Measurements from ENCODE around the gene ASCC1. TPM values are rescaled to one million over a fixed set of nuclear protein-coding genes. Genes with fewer than 3 reads are reported as not detected.
"Not testable (repeated sequence)": the region's sequence is repeated elsewhere in the genome, so short reads cannot be mapped to it uniquely, and the experiment has no call there.

Gene ASCC1
- total RNA-seq, 8 experiments from 2014 or later, result 28.1 to 51.0 (median 37.3) TPM

DNA sequence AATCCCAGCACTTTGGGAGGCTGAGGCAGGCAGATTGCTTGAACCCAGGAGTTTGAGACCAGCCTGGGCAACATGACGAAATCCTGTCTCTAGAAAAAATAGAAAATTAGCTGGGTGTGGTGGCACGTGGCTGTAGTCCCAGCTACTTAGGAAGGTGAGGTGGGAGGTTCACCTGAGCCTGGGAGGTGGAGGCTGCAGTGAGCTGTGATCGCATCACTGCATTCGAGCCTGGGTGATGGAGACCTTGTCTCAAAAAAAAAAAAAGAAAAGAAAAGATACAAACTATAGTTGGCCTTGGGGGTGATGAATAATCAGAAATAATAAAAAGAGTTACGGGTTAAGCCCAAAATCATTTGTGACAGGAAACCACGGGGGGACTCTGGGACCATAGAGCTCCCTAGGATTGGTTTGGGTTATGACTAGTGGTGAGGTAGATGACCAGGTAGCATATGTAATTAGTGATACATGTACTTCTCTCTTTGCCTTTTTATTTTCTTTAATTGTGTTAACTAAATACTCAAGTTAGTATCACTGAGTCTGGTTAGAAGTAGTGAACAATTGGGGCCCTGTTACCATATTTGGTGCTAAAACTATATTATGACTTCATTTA, 10.4 kb upstream of the ASCC1 start:
- H3K27ac ChIP-seq, result no peak overlapping the region
- in situ Hi-C loops (cut with MboI; ENCODE audit: low pct_unique_long_range_greater_than_20kb in 2 of 9, low sequenced_read_pairs in 9 of 9, unreplicated experiment in 9 of 9), result loop anchor here in 1 of 9 experiments (25.0 kb wide), 1 partner anchor 111 kb away; no protein-coding TSS in a partner anchor
- ATAC-seq (replicated peaks in 6 of 8), result no peak
- no peak overlapping the region for H3K4me3 ChIP-seq
- peaks cover 6 to 21% of the 10 kb centered on the region in 2 donors for H3K4me1 ChIP-seq (replicated peaks in 1 of 2)
- WGBS, 10 experiments, result 82 to 100% (median 90%) methylated on average over 2 to 6 of the region's 6 CpGs; no CpG with 5 or more reads in 1 of the 10 experiments

DNA sequence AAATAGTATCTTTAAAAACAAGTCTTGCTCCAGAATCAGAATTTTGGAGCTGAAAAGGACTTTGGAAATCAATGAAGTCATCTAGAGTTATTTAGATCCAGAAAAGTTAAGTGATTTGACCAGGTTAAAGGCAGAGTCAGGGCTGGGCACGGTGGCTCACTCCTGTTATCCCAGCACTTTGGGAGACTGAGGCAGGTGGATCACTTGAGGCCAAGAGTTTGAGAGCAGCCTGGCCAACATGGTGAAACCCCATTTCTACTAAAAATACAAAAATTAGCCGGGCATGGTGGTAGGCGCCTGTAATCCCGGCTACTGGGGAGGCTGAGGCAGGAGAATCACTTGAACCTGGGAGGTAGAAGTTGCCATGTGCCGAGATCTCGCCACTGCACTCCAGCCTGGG, 8.1 kb upstream of the ASCC1 start:
- ATAC-seq (replicated peaks in 6 of 8); H3K27ac ChIP-seq; H3K4me3 ChIP-seq; in situ Hi-C loops (cut with MboI; ENCODE audit: low pct_unique_long_range_greater_than_20kb in 2 of 9, low sequenced_read_pairs in 9 of 9, unreplicated experiment in 9 of 9): not testable (repeated sequence)
- WGBS, 10 experiments, result 73 to 100% (median 82%) methylated on average over 1 to 6 of the region's 6 CpGs; no CpG with 5 or more reads in 2 of the 10 experiments
- H3K4me1 ChIP-seq (replicated peaks in 1 of 2), result peaks cover 6 to 16% of the 10 kb centered on the region in 2 donors

- in situ Hi-C loops (cut with MboI; ENCODE audit: low pct_unique_long_range_greater_than_20kb in 2 of 9, low sequenced_read_pairs in 9 of 9, unreplicated experiment in 9 of 9), result no loop called here
- Histone ChIP-seq H3K27ac (no peak overlapping the region), H3K4me3 (no peak overlapping the region), H3K4me1 (replicated peaks in 1 of 2) (peaks cover 6 to 12% of the 10 kb centered on the region in 2 donors)
- no peak for ATAC-seq (replicated peaks in 6 of 8)
- WGBS, 10 experiments, result 14 to 100% (median 60%) methylated on average over 1 of the region's 1 CpG; no CpG with 5 or more reads in 5 of the 10 experiments
Observed at GRCh38 chr10:72223743-72224101, 7.6 kb upstream of the ASCC1 start.

DNA sequence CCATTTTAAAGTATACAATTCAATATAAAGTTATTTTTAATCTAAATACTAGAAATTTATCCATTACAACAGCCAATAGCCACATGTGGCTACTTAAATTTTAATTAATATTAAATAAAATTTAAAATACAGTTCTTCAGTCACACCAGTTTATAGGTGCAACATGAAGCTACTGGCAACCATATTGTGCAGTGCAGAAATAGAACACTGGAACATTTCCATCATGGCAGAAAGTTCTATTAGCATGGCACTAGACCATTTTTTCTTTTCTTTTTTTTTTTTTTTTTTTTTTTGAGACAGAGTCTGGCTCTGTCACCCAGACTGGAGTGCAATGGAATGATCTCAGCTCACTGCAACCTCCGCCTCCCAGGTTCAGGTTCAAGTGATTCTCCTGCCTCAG, 5.2 kb upstream of the ASCC1 start:
- Histone ChIP-seq H3K4me1 (replicated peaks in 1 of 2) (peaks cover 12 to 14% of the 10 kb centered on the region in 2 donors), H3K27ac (no peak overlapping the region), H3K4me3 (no peak overlapping the region)
- no peak for ATAC-seq (replicated peaks in 6 of 8)
- in situ Hi-C loops (cut with MboI; ENCODE audit: low pct_unique_long_range_greater_than_20kb in 2 of 9, low sequenced_read_pairs in 9 of 9, unreplicated experiment in 9 of 9), result no loop called here
- WGBS, 10 experiments, result 86 to 100% (median 100%) methylated on average over 1 of the region's 1 CpG; no CpG with 5 or more reads in 6 of the 10 experiments

DNA sequence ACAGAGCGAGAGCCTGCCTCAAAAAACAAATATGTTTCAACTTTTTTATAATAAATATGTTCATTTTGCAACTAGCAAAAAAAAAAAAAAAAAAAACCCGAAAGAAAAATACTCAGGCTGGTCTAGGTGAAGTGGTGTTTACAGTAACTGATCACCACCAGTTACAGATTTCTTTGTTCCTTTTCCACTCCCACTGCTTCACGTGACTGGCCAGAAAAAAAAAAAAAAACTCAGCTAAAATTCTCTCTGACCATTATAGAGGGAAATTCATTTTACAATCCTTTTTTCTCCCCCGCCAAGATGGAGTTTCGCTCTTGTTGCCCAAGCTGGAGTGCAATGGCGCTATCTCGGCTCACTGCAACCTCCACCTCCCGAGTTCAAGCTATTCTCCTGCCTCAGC, 4.6 kb upstream of the ASCC1 start:
- in situ Hi-C loops (cut with MboI; ENCODE audit: low pct_unique_long_range_greater_than_20kb in 2 of 9, low sequenced_read_pairs in 9 of 9, unreplicated experiment in 9 of 9), result no loop called here

DNA sequence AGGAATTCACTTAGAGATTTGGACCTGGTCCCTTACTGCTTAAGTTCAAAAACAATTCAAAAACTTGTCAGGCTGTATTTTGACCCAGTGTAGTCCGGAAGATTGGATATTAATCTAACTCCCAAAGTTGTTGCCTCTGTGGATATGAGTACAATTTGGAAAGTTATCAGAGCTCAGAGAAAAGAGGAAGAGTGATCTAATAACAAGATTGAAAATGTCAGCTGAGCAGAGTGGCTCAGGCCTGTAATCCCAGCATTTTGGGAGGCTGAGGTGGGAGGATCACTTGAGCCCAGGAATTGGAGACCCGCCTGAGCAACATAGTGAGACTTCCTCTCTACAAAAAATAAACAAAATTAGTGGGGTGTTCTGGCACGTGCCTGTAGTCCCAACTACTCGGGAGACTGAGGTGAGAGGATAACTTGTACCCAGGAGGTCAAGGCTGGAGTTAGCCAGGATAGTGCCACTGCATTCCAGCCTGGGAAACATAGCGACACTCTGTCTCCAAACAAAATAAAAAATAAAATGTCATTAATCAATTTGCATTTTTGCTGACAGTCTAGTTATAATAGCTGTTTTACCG, 3.2 kb upstream of the ASCC1 start:
- H3K4me1 ChIP-seq (replicated peaks in 1 of 2), result peaks cover 20 to 23% of the 10 kb centered on the region in 2 donors
- in situ Hi-C loops (cut with MboI; ENCODE audit: low pct_unique_long_range_greater_than_20kb in 2 of 9, low sequenced_read_pairs in 9 of 9, unreplicated experiment in 9 of 9), result no loop called here
- no peak overlapping the region for H3K27ac ChIP-seq
- ATAC-seq (replicated peaks in 6 of 8), result no peak
- 68 to 100% (median 90%) methylated on average over 1 to 6 of the region's 6 CpGs for WGBS, 10 experiments
- H3K4me3 ChIP-seq, result no peak overlapping the region

More for the DNA sequence above, 4.6 kb upstream of the ASCC1 start:
- Histone ChIP-seq H3K27ac (no peak overlapping the region), H3K4me3 (no peak overlapping the region), H3K4me1 (replicated peaks in 1 of 2) (peaks cover 12 to 14% of the 10 kb centered on the region in 2 donors)
- 80 to 100% (median 94%) methylated on average over 2 to 8 of the region's 8 CpGs for WGBS, 10 experiments
- ATAC-seq (replicated peaks in 6 of 8), result no peak

GRCh38 chr10:72218726-72219125, 2.6 kb upstream of the ASCC1 start:
- 58 to 75% (median 62%) methylated on average over 1 to 2 of the region's 2 CpGs; no CpG with 5 or more reads in 2 of the 10 experiments for WGBS, 10 experiments
- no peak for ATAC-seq (replicated peaks in 6 of 8)
- in situ Hi-C loops (cut with MboI; ENCODE audit: low pct_unique_long_range_greater_than_20kb in 2 of 9, low sequenced_read_pairs in 9 of 9, unreplicated experiment in 9 of 9), result no loop called here
- H3K4me1 ChIP-seq (replicated peaks in 1 of 2), result peaks cover 26 to 28% of the 10 kb centered on the region in 2 donors
- H3K27ac ChIP-seq, result no peak overlapping the region
- no peak overlapping the region for H3K4me3 ChIP-seq

GRCh38 chr10:72218325-72218724, 2.2 kb upstream of the ASCC1 start:
- in situ Hi-C loops (cut with MboI; ENCODE audit: low pct_unique_long_range_greater_than_20kb in 2 of 9, low sequenced_read_pairs in 9 of 9, unreplicated experiment in 9 of 9), result no loop called here
- no peak for ATAC-seq (replicated peaks in 6 of 8)
- Histone ChIP-seq H3K4me3 (no peak overlapping the region), H3K4me1 (replicated peaks in 1 of 2) (peaks cover 29 to 30% of the 10 kb centered on the region in 2 donors), H3K27ac (no peak overlapping the region)
- 70 to 100% (median 88%) methylated on average over 1 of the region's 1 CpG; no CpG with 5 or more reads in 3 of the 10 experiments for WGBS, 10 experiments

DNA sequence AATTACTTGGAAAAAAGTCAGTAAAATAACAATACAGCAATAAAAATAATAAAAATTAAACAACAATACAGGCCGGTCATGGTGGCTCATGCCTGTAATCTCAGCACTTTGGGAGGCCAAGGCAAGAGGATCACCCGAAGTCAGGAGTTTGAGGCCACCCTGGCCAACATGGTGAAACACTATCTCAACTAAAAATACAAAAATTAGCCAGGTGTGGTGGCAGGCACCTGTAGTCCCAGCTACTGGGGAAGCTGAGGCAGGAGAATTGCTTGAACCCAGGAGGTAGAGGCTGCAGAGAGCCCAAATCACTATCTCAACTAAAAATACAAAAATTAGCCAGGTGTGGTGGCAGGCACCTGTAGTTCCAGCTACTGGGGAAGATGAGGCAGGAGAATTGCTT, 4.2 kb downstream of the ASCC1 start:
- WGBS, 10 experiments, result 78 to 100% (median 100%) methylated on average over 1 to 2 of the region's 2 CpGs; no CpG with 5 or more reads in 4 of the 10 experiments
- in situ Hi-C loops (cut with MboI; ENCODE audit: low pct_unique_long_range_greater_than_20kb in 2 of 9, low sequenced_read_pairs in 9 of 9, unreplicated experiment in 9 of 9); H3K27ac ChIP-seq; ATAC-seq (replicated peaks in 6 of 8); H3K4me3 ChIP-seq: not testable (repeated sequence)
- H3K4me1 ChIP-seq (replicated peaks in 1 of 2), result peaks cover 19 to 24% of the 10 kb centered on the region in 2 donors

GRCh38 chr10:72211381-72211780, 4.7 kb downstream of the ASCC1 start:
- H3K4me3 ChIP-seq; in situ Hi-C loops (cut with MboI; ENCODE audit: low pct_unique_long_range_greater_than_20kb in 2 of 9, low sequenced_read_pairs in 9 of 9, unreplicated experiment in 9 of 9); ATAC-seq (replicated peaks in 6 of 8); H3K27ac ChIP-seq: not testable (repeated sequence)
- peaks cover 19 to 22% of the 10 kb centered on the region in 2 donors for H3K4me1 ChIP-seq (replicated peaks in 1 of 2)
- 77 to 100% (median 95%) methylated on average over 1 to 8 of the region's 11 CpGs; no CpG with 5 or more reads in 2 of the 10 experiments for WGBS, 10 experiments

GRCh38 chr10:72208526-72208925, 7.5 kb downstream of the ASCC1 start:
- in situ Hi-C loops (cut with MboI; ENCODE audit: low pct_unique_long_range_greater_than_20kb in 2 of 9, low sequenced_read_pairs in 9 of 9, unreplicated experiment in 9 of 9); H3K4me3 ChIP-seq; H3K27ac ChIP-seq; H3K4me1 ChIP-seq (replicated peaks in 1 of 2); ATAC-seq (replicated peaks in 6 of 8): not testable (repeated sequence)
- WGBS, 10 experiments, result 0 to 100% (median 83%) methylated on average over 1 of the region's 2 CpGs; no CpG with 5 or more reads in 4 of the 10 experiments

- no peak overlapping the region for H3K4me3 ChIP-seq
- no peak for ATAC-seq (replicated peaks in 6 of 8)
- no peaks in the 10 kb centered on the region for H3K4me1 ChIP-seq (replicated peaks in 1 of 2)
- 83 to 100% (median 92%) methylated on average over 2 to 6 of the region's 7 CpGs; no CpG with 5 or more reads in 3 of the 10 experiments for WGBS, 10 experiments
- in situ Hi-C loops (cut with MboI; ENCODE audit: low pct_unique_long_range_greater_than_20kb in 2 of 9, low sequenced_read_pairs in 9 of 9, unreplicated experiment in 9 of 9), result no loop called here
- no peak overlapping the region for H3K27ac ChIP-seq
Observed at GRCh38 chr10:72206511-72207229, 9.4 kb downstream of the ASCC1 start.

GRCh38 chr10:72204724-72205123, 11.4 kb downstream of the ASCC1 start:
- Histone ChIP-seq H3K4me3 (no peak overlapping the region), H3K27ac (no peak overlapping the region), H3K4me1 (replicated peaks in 1 of 2) (no peaks in the 10 kb centered on the region)
- WGBS, 10 experiments, result 100% methylated on average over 1 of the region's 1 CpG; no CpG with 5 or more reads in 9 of the 10 experiments
- in situ Hi-C loops (cut with MboI; ENCODE audit: low pct_unique_long_range_greater_than_20kb in 2 of 9, low sequenced_read_pairs in 9 of 9, unreplicated experiment in 9 of 9), result no loop called here
- no peak for ATAC-seq (replicated peaks in 6 of 8)
